Measurements from ENCODE around the gene NBDY. TPM values are rescaled to one million over a fixed set of nuclear protein-coding genes. Genes with fewer than 3 reads are reported as not detected.

NBDY gene
- total and polyA plus RNA-seq, 5 experiments from 2014 or later, result 30.9 to 91.9 (median 64.3) TPM

DNA sequence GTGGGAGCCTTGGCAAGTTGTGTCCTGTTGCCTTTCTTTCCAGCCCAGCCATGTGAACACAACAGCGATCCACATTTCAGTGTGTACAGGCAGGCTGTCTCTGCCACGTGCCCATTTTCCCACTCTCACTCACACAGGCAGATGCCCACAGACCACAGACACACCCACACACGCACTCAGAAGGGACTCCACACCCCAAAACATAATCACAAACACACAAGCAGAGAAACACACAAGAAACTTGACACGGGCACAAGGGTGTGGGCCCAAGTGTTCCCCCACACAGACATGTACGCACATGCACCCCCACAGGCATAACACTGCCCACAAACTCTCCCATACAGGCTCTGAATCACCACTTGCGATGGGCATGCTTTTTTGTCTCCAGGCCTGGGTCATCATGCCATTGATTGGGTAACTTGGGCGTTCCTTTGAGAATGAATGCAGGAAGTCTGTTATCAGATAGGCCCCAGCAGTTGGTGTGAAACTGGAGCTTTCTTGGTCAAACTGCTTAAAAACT, 84.3 kb downstream of the NBDY start:
- no peaks in the 10 kb centered on the region for H3K9me3 Mint-ChIP-seq
- peak; percentile 70 to 79 for ATAC-seq
- POLR2A ChIA-PET, result no interaction called here
- peak overlapping the region; percentile 92 to 100 (median 96) for H3K27ac Mint-ChIP-seq
- H3K36me3 Mint-ChIP-seq, result peaks cover 0 to 4% (median 3%) of the 10 kb centered on the region in 3 donors
- H3K4me1 Mint-ChIP-seq, result peaks cover 26 to 54% (median 47%) of the 10 kb centered on the region in 4 donors
- peak overlapping the region; percentile 72 to 89 (median 80) for H3K4me3 Mint-ChIP-seq
- H3K27me3 Mint-ChIP-seq, result no peaks in the 10 kb centered on the region
- DNase-seq, result peak in 9 of 10 donors; percentile 11 to 72 (median 56)

- POLR2A ChIA-PET, result no interaction called here
- no peaks in the 10 kb centered on the region for H3K27me3 Mint-ChIP-seq
- peaks cover 0 to 12% (median 3%) of the 10 kb centered on the region in 3 donors for H3K36me3 Mint-ChIP-seq
- no peak overlapping the region for H3K4me3 Mint-ChIP-seq
- ATAC-seq, result no peak
- H3K27ac Mint-ChIP-seq, result no peak overlapping the region
- no peaks in the 10 kb centered on the region for H3K9me3 Mint-ChIP-seq
- peaks cover 10 to 25% (median 22%) of the 10 kb centered on the region in 4 donors for H3K4me1 Mint-ChIP-seq
- DNase-seq, result no peak
Observed at GRCh38 chrX:56817179-56817578, 88.1 kb downstream of the NBDY start.

GRCh38 chrX:56826020-56826419, 97.0 kb downstream of the NBDY start:
- no peak for ATAC-seq
- no peak overlapping the region for H3K27ac Mint-ChIP-seq
- H3K9me3 Mint-ChIP-seq, result peaks cover 0 to 10% (median 2%) of the 10 kb centered on the region in 9 donors
- H3K27me3 Mint-ChIP-seq, result no peaks in the 10 kb centered on the region
- POLR2A ChIA-PET, result no interaction called here
- no peaks in the 10 kb centered on the region for H3K4me1 Mint-ChIP-seq
- no peak overlapping the region for H3K4me3 Mint-ChIP-seq
- no peak for DNase-seq
- H3K36me3 Mint-ChIP-seq, result peaks cover 0 to 7% (median 0%) of the 10 kb centered on the region in 3 donors

GRCh38 chrX:56833626-56834025, 104.6 kb downstream of the NBDY start:
- H3K27me3 Mint-ChIP-seq, result no peaks in the 10 kb centered on the region
- peaks cover 0 to 2% (median 0%) of the 10 kb centered on the region in 4 donors for H3K4me1 Mint-ChIP-seq
- no peaks in the 10 kb centered on the region for H3K36me3 Mint-ChIP-seq
- H3K9me3 Mint-ChIP-seq, result peaks cover 0 to 8% (median 0%) of the 10 kb centered on the region in 9 donors
- POLR2A ChIA-PET, result no interaction called here
- H3K4me3 Mint-ChIP-seq, result no peak overlapping the region
- ATAC-seq, result no peak
- DNase-seq, result no peak
- no peak overlapping the region for H3K27ac Mint-ChIP-seq

GRCh38 chrX:56853436-56853835, 124.4 kb downstream of the NBDY start:
- POLR2A ChIA-PET, result no interaction called here

GRCh38 chrX:56857042-56857441, 128.0 kb downstream of the NBDY start:
- H3K4me3 Mint-ChIP-seq, result no peak overlapping the region
- H3K36me3 Mint-ChIP-seq, result no peaks in the 10 kb centered on the region
- peaks cover 0 to 4% (median 0%) of the 10 kb centered on the region in 9 donors for H3K9me3 Mint-ChIP-seq
- ATAC-seq (no peak), DNase-seq (no peak)
- POLR2A ChIA-PET, result no interaction called here
- H3K4me1 Mint-ChIP-seq, result no peaks in the 10 kb centered on the region
- no peaks in the 10 kb centered on the region for H3K27me3 Mint-ChIP-seq
- H3K27ac Mint-ChIP-seq, result no peak overlapping the region

More at GRCh38 chrX:56853436-56853835, 124.4 kb downstream of the NBDY start:
- DNase-seq (no peak), ATAC-seq (no peak)
- Mint-ChIP-seq H3K9me3 (peaks cover 0 to 4% (median 0%) of the 10 kb centered on the region in 9 donors), H3K4me1 (no peaks in the 10 kb centered on the region), H3K36me3 (no peaks in the 10 kb centered on the region), H3K27me3 (no peaks in the 10 kb centered on the region), H3K4me3 (no peak overlapping the region), H3K27ac (no peak overlapping the region)

- Mint-ChIP-seq H3K4me3 (no peak overlapping the region), H3K27ac (no peak overlapping the region), H3K36me3 (no peaks in the 10 kb centered on the region), H3K9me3 (peaks cover 0 to 4% (median 0%) of the 10 kb centered on the region in 9 donors), H3K27me3 (no peaks in the 10 kb centered on the region), H3K4me1 (no peaks in the 10 kb centered on the region)
- DNase-seq (no peak), ATAC-seq (no peak)
- POLR2A ChIA-PET, result no interaction called here
Observed at GRCh38 chrX:56860888-56861287, 131.8 kb downstream of the NBDY start.

Other genes starting within 250 kb of the NBDY start
- gene UBQLN2, start 165.6 kb upstream of the NBDY start, total RNA-seq, result 10 to 100 TPM; 46.6 to 47.3 TPM
- gene UBQLN2, start 165.6 kb upstream of the NBDY start, polyA plus RNA-seq, result 10 to 100 TPM; 47.4 to 82.9 (median 69.7) TPM